HCEC 1CT (cell line): ENCODE results near the gene ONECUT2.
A peak's percentile ranks its signal among the peaks of the same experiment; 100 is the strongest.

ENCODE experiments used
- DNase-seq: peaks from one replicate; pipeline ENCODE4 v3.0.0-alpha.2; 2017

ONECUT2 gene

DNA sequence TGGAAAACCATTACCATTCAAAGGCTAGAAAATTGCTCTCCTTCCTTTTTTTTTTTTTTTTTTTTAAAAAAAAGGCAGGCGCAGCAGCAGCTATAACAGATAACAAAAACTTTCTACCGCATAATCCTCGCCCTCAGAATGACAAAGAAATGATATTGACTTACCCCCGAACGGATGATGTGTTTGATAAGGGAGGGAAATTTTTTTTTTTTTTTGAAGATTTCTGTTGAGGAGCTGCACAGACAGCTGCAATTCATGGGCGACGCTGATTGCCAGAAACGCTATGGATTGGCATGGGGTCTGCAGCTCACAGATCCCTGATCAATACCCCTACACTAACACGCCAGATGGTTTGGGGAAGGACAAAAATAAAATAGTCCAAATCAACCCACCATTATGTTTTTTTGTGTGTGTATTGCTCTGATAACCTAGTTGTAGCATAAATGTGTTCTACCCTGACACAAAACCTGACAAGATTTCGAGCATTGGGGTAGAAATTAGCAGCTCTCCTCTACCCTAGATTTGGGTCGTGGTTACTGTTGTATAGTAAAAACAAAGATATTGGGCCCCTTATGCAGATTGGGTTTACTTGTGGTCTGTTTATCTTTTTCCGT is 3.6 kb upstream of the ONECUT2 start:
- no peak for DNase-seq

DNA sequence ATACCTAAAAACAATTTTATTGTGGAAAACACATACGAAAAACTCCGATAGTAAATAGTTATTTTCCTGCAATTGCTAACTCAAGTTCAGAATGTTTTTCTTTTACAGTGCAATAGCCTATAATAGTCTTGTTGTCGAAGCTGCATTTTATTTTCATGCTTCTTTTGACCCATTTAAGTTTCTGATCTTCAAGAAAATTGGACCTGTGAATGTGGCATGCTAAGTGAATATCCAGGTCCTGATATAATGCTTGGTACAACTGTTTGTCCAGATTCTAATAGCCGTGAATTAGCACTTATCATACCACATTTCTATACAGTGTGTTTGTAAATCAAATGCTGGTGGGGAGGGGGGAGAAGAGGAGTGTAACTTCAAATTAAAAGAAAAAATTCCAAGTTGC is 3.0 kb upstream of the ONECUT2 start:
- no peak for DNase-seq

DNA sequence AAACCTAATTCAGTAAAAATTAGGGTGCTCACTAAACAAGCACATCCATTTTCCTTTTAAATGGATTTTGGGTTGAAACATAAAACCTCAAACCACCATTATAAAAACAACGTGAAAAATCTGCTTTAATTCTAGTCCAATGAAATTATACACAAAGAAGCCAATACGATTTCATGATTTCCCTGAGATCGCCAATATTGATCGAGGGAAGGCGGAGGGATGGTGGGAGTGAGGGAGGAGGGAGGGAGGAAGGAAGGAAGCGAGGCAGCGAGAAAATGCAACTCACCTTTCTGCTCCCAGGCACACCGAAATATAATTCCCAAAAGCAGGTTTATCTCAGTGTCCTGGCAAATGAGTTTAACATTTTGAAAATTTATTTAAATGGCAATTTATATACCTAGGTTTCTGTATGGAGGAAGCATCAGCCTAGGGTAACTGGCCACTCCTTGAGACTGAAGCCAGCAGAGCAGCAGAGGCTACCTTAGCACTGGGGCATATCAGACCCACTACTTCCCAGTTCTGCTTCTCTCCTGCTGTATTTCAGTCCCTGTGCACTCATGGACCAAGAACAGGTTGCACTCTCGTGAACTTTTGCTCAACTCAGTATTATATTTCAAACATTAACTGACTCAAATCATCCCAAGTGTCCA is 2.3 kb upstream of the ONECUT2 start:
- no peak for DNase-seq

DNA sequence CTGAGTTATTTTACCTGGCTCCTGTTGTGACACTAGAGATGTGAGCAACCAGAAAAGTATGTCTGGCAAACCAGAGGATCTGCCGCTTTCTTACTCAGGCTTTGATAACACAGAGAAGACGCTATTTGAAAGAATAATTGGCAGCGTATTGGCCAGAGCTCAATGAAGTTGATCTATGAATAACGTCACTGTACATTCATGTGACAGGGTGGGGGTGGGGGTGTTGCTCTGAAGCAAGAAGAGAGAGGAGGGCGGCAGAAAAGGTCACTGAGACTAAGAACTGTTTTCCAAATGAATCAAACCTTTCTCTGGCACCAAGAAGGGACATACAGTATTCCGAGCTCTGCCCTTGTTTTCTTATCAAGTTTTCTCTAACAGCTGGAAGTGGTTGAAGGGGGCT is 1.7 kb upstream of the ONECUT2 start:
- DNase-seq, result no peak

DNA sequence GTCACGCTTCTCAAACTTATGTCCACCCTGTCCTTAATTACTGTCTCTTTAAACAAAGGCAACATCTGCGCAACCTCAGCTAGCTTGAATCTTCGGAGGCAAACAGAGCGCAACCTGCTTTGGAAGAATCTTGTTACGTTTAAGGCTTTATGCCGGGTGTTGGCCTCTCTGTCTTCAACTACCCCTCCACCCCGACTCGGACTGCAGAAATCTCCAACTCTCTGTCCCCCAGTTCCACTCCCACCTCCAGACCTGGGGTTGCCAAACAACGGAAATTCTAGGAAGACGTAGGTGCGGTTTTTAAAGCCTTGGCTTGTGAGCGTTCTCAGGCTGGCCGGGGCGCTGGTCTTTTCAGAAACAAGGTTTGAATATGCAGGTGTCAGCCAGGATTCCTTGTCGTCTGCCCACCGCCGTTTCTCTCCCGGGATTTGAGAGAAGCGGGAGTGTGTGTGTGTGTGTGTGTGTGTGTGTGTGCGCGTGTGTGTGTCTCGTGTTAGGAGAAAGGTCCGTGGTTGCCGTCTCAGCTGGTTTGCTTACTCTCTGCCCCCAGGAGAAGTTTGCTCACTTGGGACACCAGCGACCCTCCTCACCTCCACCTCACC is 1.1 kb upstream of the ONECUT2 start:
- DNase-seq, result no peak

DNA sequence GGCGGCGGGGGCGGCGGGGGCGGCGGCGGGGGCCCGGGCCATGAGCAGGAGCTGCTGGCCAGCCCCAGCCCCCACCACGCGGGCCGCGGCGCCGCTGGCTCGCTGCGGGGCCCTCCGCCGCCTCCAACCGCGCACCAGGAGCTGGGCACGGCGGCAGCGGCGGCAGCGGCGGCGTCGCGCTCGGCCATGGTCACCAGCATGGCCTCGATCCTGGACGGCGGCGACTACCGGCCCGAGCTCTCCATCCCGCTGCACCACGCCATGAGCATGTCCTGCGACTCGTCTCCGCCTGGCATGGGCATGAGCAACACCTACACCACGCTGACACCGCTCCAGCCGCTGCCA is 644 bp downstream of the ONECUT2 start:
- DNase-seq, result no peak

DNA sequence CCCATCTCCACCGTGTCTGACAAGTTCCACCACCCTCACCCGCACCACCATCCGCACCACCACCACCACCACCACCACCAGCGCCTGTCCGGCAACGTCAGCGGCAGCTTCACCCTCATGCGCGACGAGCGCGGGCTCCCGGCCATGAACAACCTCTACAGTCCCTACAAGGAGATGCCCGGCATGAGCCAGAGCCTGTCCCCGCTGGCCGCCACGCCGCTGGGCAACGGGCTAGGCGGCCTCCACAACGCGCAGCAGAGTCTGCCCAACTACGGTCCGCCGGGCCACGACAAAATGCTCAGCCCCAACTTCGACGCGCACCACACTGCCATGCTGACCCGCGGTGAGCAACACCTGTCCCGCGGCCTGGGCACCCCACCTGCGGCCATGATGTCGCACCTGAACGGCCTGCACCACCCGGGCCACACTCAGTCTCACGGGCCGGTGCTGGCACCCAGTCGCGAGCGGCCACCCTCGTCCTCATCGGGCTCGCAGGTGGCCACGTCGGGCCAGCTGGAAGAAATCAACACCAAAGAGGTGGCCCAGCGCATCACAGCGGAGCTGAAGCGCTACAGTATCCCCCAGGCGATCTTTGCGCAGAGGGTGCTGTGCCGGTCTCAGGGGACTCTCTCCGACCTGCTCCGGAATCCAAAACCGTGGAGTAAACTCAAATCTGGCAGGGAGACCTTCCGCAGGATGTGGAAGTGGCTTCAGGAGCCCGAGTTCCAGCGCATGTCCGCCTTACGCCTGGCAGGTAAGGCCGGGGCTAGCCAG is 1.2 kb downstream of the ONECUT2 start:
- DNase-seq, result no peak

DNA sequence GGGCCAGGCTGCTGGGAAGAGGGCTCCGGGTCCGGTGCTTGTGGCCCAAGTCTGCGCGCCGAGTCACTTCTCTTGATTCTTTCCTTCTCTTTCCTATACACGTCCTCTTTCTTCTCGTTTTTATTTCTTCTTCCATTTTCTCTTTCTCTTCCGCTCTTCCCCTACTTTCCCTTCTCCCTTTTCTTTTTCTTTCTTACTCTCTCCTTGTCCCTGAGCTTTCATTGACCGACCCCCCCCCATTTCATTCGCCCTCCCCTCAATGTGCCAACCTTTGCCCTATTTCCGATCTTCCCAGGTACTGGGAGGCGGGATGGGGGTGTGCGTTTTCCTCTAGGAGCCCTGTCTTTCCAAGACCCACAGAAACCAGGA is 1.8 kb downstream of the ONECUT2 start:
- no peak for DNase-seq

DNA sequence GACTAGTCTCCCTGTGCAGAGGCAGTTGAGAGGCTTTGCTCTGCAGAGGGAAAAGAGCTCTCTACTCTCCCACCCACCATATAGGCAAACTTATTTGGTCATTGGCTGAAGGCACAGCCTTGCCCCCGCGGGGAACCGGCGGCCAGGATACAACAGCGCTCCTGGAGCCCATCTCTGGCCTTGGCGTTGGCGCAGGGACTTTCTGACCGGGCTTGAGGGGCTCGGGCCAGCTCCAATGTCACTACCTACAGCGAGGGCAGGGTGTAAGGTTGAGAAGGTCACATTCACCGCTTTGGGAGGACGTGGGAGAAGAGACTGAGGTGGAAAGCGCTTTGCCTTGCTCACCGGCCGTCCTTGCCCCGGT is 2.2 kb downstream of the ONECUT2 start:
- no peak for DNase-seq

DNA sequence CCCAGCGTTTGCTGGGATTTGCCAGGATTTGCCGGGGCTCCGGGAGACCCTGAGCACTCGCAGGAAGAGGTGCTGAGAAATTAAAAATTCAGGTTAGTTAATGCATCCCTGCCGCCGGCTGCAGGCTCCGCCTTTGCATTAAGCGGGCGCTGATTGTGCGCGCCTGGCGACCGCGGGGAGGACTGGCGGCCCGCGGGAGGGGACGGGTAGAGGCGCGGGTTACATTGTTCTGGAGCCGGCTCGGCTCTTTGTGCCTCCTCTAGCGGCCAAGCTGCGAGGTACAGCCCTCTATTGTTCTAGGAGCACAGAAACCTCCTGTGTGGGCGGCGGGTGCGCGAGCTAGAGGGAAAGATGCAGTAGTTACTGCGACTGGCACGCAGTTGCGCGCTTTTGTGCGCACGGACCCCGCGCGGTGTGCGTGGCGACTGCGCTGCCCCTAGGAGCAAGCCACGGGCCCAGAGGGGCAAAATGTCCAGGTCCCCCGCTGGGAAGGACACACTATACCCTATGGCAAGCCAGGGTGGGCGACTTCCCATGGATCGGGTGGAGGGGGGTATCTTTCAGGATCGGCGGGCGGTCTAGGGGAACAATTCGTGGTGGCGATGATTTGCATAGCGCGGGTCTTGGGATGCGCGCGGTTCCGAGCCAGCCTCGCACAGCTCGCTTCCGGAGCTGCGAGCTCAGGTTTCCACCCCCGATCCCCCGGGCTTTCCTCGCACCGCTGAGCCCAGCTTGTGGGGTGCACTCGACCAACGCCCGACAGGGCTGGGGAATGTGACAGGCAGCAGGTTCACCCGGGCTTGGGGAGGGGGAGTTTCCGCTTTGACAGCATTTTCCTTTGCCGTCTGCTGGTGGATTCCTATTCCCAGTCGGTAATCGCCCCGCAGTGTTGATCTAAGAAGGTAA is 2.8 kb downstream of the ONECUT2 start:
- DNase-seq, result peak; percentile 56

DNA sequence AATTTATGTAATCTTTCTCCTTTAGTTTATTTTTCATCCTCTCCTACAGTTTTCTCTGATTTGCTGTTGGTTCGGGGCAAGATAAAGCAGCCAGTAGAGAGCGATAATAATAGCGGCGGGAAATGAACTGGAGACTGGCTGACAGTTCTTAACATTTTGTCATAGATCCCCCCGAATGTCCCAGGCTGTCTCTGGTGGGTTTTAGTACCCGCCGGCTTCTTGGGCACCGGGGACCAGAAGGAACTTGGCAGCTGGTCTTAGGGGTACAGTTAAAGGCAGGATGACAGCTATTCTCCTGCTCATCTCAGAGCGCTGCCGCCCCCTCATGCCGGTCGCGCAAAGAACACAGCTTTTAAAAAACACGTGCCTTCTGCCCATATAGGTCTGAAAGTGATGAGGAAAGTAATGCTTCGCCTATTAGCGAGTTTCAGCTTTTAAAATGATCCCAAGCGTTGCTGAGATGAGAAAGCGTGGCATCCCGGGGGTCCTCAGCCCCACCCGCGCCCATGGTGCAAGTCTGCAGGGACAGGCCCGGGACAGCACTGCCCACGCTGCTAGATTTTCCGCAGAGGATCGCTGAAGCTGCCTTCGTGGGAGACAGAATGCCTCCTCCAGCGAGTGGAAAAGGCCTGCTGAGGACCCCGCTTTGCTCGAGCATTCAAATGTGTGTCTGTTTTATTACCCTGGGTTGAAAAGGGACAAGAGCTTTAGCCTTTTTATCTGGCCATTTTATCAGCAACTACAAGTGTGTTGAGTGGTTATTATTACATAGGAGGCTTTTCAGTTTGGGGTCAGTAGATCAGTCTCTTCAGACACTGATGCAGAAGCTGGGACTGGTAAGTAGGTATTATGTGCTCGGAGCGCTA is 3.8 kb downstream of the ONECUT2 start:
- DNase-seq, result no peak

DNA sequence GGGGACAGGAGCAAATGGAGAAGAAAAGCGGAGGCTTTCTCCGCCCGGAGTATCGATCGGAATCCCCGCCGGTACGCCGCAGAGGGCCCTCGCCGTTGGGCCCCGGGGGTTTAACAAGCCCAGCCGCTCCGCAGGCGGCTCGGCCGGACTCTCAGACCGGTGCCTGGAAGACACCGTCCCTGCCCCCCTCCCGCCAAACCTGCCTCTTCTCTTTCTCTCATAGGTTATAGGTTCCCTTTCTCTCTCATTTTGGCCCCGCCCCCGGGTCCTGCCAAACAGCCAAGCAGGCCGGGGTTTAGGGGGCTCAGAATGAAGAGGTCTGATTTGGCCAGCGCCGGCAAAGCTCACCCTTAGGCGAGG is 4.4 kb downstream of the ONECUT2 start:
- no peak for DNase-seq

DNA sequence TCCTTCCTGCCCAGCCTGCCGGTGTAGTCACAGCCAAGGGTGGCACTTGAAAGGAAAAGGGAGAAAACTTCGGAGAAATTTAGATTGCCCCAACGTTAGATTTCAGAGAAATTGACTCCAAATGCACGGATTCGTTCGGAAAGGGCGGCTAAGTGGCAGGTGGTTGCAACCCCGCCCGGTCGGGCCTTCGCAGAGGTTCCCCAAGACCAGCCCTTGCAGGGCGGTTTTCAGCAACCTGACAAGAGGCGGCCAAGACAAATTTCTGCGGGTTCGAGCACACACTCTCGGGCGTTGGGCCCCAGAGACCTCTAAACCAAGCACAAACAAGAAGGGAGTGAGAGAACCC is 4.8 kb downstream of the ONECUT2 start:
- DNase-seq, result no peak

DNA sequence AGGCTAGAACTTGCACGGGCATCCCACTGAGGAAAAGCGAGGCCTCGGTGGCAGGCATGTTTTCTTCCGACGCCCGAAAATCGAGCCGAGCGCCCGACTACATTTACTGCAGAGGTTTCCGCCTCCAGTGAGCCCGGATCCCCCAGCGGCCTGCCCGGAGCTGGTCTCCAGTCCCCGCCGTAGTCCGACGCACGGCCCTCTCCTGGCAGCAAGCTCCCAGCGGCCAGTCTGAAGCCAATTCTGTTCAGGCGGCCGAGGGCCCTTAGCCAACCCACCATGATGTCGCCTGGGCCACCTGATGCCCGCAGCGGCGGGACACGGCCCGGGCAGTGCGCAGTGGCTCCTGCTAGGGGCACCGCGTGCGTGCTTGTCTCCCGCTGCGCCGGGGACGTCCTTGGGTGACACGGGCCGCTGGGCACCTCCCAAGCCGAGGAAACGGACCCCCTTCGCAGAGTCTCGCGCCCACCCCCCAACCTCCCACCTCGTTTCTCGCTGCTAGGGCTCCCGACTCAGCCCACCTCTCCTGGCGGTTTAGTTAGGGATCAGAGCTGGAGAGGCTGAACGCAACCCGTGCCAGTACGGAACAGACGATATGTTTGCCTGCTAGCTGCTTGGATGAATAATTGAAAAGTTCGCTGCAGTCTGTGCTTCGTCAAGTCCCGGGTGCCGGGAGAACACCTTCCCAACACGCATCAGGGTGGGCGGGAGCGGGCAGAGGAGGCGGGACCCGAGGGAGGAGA is 5.3 kb downstream of the ONECUT2 start:
- no peak for DNase-seq

DNA sequence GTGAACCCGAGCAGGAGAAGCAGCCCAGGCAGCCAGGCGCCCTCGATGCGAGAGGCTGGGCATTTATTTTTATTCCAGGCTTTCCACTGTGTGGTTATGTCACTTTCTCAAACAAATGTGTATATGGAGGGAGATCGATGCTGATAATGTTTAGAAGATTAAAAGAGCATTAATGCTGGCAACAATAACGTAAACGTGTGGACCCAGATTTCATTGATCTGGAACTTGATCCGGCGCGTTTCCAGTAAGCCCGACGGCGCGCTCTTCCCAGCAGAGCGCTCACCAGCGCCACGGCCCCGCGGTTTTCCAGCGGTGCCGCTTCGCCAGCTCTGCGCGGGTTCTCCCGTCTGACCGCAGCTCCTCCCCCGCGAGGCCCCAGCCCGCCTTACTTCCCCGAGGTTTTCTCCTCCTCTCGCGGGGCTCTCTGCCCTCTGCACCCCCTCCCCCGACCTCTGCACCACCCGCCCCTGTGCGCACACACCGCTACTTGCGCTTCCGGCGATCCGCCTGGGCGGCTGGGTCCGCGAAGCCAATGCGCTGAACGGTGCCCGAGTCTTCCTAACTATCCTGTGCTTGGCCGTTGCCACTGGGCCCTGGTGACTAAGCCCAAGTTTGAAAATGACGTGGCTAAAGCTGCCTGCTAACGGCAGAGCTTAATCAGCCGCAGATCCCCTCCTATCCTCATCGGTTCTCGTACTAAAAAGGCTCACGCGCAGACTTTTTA is 6.1 kb downstream of the ONECUT2 start:
- DNase-seq, result peak; percentile 41

DNA sequence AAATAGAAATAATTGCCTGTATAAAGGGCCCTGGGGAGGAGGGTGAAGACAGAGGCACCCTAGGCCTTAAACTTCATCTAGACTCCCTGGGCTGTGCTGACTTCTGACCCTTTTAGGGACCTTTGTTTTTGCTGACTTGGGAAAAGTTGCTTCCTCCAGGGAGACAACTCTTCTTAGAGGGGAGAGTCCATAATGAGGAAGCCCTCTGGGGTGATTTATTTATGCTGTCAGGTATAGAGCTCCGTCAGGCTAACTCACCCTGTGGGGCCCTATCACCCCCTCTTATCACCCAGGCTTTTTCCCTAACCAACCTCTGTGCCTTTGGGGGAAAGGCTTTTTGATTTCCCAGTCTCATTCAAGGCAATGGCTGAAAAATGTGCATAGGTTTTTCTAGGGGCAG is 8.1 kb downstream of the ONECUT2 start:
- no peak for DNase-seq

DNA sequence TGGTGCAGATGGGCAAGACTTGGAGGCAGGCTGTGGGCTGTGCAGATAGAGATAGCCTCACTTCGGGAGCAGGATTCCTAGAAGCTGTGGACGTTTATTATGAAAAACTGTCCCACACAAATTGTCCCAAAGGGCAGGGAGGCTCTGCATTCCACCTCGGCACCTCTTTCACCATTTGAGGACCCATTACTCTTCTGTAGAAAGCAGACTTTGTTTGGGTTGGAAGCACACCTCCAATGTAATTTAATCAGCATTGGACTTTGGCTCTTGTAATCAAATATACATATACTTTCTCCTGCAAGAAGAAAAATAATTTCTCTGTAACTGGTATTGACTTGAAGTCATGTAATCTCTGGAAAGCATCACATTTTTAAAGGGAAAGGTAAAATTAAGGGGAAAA is 8.5 kb downstream of the ONECUT2 start:
- no peak for DNase-seq

DNA sequence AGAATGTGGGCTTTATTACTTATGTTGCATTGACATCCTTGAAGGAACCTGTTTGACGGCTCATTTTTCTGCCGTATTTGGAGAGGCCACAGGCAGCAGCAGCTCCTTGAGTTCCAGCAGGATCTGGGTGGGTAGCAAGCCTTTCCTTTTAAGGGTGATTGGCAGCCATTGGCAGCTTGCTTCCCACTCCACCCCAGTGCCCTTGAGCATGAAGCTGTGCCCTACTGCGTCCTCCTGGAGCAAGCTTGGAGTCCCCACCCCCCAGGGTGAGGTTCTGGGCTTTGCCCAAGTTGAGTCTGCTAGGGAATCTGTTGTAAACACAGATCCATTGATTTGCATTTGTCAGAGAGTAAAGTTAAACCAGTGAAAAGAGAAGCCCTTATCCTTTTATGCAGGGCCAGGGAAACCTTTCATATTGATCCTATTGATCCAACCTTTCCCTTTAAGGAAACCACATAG is 9.2 kb downstream of the ONECUT2 start:
- DNase-seq, result no peak

DNA sequence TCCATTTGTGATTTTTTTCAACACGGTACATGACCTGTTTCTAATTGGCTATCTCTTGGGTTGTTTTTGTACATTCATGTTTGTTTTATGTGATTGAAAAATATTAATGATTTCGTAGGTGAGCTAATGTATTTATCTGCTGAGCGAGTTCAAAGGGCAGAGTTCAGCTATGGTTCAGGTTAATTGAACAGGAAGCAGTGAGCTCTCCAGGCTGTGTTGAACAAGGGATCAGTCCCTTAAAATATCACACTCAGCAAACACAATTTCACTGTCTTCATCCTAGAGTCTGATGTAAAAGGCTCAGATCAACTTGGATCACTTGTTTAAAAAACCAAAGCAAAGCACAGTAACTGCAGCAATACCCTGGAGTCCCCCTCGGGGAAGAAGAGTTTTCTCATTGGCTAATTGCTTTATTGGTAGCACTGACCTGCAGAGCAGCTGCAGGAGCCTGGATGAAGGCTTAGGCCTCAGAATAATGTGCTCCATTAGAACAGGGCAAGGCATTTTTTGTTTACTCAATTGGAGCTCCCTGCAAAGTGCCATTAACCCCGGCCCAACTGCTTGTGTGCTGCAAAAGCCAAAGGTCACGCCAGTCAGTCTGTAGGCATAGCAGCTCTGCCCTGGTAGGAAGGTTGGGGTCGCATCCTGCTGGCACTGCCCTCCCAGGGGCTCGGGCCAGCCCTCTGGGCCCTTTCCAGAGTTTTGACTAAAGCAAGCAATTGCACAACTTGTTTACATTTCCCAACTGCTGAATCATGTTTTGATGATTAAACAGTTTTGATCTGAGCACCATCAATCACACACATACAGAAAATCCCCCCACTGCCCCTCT is 10.5 kb downstream of the ONECUT2 start:
- DNase-seq, result no peak

DNA sequence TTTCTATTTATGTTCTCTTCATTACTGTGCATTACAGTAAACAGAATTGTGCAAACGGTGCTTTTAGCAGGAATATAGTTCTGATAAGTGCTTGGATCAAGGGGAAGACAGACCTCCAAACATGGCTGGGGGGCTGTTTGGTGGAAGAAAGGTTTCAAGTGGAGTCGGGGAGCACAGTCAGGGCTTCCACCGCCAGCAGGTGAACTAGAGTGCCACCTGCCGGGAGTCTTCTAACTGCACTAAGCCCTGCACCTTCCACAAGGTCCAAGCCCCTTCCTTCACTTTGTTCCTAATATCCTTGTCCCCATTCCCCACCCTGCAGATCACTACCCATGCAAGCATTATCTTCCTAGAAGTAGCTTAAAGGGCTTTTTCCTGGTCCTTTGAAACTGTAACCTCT is 11.1 kb downstream of the ONECUT2 start:
- no peak for DNase-seq
